NCI-H146 treated with DMSO at 0.1 percent for 48 hours (cell line): ENCODE data around the gene TTC22.

Experiments
- DNase-seq: peaks from one replicate; lab custom pipeline; 2025; ENCODE audit not compliant: unreplicated experiment; lab: John Stamatoyannopoulos, UW

Gene TTC22

DNA sequence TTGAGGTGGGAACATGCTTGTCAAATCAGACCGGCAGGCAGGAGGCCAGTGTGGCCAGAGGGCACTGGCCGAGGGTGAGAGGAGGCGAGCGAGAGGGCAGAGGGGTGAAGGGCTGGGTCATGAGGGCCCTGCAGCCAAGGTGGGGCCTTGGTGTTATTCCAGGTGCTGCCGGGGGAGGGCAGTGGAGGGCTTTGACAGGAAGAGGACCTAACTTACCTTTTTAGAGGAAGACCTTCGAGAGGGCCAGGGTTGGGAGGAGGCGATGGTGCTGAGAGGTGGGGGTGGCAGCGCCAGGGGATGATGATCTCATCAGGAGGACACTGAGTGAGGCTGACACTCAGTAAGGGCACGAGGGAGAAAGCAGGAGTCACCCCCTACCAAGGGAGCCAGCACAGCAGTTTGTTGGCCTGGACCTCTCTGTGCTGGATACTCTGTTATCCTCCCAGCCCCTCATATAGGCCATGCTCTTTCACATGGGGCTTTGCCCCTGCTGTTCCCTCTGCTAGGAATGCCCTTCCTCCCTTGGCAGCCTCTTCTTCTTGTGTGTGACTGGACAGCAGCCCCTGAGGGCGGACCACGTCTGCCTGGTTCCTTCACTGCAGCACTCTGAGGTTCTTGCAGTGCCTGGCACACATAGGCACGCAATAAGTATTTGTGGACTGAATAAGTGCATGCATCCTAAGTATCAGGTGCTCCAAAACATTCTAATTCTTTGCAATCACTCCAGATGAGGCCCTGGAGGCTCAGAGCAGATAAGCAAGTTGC lies 7.5 kb upstream of the TTC22 start:
- DNase-seq = no peak

DNA sequence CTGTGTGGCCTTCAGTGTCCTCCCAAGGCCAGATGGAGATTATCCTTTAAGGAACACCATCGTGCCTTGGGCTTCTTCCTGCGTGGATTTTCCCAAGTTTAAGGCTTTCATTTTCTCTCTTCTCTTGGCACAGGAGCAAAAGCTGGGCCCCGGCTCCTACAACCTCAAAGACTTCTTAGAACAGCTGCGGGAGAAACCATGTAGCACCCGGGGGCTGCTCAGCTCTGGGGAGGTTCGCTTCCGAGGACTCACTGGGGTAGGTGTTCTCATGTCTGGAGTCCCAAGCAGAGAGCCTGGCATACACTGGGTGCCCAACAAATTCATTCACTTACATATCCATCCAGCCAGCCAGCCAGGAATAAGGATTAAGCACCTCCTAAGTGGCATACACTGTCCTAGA lies 6.6 kb upstream of the TTC22 start:
- no peak for DNase-seq

DNA sequence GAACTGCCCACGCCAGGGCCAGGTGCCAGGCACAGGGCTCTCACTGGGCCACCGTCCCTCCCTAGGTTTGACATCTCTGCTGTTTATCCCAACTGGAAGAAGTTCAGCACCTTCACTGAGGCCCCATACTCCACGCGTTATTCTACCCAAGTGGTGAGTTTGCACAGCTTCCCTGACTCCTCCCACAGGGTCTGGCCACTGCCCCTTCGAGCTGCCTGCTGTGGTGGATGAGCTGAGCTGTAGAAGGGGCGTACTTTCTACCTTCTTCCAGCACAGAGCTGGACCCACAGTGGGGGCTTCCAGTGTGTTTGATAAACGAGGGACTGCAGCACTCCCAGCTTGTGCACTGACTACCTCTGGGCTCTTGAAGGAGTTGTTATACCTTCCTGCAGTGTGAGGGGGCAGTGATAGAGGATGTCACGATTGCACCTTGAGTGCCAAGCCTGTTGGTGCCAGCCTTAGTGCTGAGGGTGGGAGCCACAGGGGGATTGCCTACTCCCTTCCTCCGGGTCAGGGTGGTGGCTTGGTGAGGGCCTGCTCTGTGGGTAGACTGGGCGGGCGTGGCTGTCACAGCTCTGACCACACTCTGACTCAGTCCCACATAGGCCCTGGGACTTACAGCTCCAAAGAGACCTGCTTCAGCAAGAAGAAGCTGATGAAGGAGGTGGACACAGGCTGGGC lies 5.9 kb upstream of the TTC22 start:
- DNase-seq = no peak

DNA sequence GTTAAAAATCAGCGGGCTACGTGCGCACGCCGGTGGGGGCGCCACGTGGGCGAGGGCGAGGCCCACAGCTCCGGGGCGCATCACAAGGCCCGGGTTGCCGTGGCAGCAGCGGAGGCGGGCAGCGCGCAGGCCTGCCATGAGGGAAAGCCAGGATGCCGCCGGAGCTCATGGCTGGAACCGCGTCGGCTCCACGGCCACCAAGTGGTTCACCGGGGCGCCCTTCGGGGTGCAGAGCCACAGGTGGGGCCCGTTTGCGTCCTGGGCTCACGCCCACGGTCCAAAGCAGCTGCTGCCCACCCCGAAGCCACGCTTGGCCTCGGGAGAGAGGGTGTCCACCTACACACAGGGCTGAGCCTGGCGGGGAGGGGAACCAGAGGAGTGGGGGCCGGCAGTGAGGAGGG lies 4.9 kb upstream of the TTC22 start:
- no peak for DNase-seq

DNA sequence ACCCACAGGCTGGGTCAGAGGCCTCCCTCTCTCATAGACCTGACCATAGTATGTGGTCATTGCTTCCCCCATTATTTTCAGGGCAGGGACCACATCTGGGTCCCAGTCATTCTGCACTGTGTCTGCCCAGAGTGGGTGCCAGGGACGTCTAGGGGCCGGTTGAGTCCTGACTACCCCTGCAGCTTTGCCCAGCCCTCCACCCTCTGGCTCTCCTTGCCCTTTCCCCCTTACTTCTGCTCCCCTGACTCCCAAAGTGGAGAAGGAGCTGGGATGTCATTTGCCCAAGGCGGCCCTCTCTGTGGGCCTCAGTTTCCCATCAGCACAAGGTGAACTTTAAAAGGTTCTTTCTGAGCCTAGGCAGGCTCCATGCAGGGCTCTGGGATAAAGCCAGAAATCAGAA lies 4.3 kb upstream of the TTC22 start:
- no peak for DNase-seq

DNA sequence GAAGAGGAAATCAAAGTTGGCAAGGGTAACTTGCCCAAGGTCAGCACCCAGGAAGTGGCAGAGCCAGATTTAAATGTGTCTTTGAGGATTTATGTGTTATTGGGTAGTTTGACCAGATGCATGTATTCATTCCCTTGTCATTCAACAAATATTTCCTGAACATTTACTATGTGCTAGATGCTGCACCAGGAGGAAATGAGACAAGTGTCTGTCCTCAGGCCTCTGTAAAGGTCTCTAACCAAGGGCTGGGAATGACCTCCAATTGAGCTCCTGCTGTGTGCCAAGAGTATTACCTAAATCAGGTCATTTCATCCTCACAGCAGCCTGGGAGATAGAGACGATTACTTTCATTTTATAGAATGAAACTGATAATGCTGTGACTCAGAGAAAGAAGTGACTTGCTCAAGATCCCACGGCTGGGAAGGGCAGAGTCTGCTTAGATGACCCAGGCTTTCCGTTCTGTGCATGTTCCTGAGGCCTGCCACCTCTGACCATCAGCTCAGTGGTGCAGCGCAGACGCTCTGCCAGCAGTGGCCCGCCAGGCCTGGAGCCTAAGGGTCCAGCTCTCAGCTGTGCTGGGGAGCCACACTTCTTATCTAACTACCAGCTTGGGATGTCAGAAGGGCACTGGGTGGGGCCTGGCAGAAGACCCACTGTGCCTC lies 3.5 kb upstream of the TTC22 start:
- no peak for DNase-seq

DNA sequence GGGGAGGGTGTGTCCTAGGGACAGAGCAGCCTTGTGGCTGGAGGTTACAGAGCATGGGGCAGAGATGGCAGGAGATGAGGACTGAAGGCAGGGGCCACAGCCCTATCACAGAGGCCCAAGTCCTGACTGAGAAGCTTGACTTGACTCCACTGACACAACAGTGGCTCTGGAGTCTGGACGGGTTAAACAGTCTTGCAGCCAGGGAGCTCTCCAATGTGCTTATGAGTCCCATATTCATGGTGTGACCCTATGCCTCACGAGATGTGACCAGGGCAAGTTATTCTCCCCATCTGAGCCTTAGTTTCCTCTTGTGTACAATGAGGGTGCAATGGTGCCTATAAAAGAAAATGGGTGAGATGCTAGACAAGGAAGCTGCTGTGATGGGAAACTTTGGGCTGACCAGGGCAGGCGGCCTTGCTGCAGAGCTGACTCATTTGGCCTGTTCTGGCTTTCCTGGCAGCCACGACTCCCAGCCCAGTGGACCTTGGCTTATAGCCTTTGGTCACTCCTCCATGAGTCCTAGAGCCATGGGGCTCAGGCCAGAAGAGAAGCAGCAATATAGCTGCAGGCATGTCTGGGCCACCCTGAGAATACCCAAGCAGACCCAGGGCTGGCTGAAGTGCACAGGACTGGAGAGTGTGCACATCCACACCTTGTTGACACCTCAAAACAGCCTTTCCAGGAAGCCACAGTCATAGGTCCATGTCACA lies 2.8 kb upstream of the TTC22 start:
- DNase-seq = no peak

DNA sequence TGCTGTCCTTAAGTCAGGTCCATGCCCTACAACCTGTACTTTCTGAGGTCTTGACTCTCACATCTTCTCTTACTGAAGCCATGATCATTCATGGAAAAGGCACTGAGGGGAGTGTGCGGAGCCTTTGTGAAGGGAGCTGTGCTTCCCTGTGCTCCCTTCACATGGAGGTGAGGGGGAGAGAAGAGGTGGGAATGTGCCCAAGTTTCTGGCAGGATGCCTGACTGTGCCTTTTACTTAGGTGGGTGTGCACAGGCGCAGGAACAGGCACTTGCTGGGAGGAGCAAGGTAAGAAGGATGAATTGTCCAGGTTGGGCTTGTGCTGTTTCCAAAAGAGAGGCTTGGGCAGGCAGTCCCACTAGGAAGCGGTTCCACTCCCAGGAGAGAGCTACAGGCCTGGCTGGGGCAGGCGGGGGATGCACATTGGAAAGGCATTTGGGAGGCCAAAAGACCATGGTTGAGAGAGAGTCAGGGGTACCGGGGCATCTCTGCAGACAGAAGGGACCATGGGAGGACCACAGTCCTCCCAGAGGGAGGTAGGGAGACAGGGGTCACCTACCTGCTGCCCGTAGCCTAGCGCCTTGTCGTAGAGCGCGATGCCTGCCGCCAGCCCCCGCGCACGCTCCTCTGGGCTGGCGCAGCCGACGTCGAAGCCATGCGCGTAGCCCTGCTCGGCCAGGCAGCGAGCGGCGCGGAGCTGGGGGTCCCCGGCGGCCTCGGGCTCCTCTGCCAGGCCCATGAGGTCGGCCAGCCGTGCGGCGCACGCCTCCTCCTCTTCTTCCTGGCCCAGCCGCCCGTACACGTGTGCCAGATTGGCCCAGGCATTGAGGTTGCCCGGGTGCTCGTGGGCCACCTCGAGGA lies 853 bp downstream of the TTC22 start:
- DNase-seq = no peak

DNA sequence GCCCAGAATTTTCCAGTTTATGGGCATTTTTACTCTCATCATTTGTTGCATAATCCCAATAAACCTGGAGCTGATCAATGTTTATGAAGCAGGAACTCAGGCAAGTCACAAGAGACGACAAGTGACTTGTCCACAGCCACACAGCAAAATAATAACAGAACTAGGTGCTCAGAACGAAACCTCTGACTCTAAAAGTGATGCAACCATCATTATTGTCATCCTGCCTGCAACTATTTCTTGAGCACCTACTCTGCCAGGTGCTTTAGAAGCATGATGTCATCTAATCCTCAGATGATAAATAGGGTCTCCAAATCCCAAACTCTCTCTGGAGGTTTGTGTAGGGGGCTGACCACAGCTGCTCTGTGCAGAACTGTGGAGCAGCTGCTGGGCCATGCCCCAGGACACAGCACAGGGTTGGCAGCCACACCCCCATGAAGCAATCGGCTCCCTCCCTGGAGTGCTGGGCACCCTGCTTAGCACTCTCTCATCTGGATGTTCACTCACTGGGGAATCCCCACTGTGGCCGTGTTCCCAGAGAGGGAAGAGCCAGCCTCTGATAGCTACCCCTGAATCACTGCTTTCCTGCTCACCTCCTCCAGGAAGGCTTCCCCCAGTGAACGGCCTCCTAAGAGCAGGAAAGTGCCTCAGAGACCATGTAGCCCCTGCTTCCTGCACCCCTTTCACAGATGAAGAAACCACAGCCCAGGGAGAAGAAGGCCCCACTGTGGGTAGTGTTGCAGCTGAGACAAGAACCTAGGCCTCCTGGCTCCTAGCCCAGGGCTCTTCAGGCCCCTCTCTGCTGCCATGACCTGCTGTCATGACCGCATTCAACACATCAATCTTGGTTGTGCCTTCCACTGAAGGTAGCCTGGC lies 2.1 kb downstream of the TTC22 start:
- DNase-seq = no peak

DNA sequence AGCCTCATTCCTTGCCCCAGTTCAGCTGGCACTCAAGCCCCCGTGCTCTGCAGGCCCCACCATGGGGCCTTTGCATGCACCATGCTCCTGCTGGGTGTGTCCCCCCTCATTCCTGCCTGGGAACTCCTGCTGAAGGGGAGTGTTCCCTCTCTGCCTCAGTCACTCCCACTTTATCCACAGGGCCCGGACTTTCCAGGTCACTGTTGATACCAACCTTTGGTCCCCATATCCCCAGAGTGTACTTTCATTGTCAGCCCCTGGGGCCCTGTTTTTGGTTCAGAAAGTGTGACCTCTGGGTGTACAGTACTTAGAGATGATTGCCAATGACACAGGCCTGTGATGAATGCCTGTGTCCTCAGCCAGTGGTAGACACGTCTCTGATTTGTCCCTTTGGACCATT lies 2.9 kb downstream of the TTC22 start:
- no peak for DNase-seq

DNA sequence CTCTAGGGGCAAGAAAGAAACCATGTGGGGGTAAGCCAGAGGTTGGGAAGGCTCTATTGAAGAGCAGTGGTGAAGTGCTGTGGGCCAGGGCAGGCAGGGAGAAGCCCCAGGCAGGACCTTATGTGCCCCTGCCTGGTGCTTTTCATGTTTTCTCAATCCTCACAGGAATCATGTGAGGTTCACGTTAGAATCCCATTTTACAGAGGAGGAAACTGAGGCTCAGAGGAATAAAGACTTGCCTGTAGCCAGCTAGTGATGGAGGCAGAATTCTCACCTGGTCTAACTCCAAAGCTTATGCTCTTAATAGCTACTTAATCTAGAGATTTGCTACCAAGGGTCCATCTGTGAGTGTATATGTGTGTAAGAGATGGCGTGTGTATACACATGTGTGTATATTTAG lies 4.2 kb downstream of the TTC22 start:
- no peak for DNase-seq

DNA sequence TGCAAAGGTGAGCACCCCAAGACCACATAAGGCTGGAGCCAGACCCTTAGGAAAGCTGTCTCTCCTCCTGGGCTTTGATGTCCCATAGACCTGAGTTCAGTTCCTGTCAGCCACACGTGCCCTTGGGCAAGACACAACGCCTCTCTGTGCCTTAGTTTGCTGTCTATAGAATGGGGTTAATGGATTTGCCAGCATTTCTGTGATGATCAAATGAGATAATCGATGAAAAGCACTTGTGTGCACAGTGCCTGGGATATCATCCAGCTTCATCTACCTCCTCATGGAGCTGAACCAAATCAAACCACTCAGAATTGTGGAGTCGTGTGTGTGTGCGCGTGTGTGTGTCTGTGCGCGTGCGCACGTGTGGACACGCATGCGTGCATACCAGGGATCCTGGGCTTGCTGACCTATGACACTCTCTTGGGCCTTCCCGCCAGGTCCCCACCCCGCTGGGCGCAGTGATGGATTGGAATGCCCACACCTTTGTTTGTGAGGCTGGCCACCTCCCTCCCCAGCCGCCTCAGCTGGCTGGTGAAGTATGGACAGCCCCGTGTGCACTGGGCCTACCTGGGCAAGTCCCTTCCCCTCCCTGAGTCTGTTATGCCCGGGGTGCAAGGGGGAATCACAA lies 5.2 kb downstream of the TTC22 start:
- no peak for DNase-seq

DNA sequence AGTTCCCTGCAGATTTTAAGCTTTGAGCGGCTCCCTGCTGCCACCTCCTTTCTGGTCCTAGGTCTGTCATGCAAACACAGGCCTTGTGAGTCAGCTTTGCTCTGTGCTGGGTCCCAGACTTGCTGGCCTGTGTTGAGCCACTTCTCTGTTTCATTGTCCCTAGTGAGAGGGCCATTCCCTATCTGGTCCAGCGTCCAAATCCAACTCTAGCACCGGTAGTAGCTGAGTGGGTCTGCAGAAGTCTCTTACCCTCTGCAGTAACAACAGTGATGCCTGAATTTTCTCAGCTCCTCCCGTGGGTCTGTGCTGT lies 5.8 kb downstream of the TTC22 start:
- no peak for DNase-seq

DNA sequence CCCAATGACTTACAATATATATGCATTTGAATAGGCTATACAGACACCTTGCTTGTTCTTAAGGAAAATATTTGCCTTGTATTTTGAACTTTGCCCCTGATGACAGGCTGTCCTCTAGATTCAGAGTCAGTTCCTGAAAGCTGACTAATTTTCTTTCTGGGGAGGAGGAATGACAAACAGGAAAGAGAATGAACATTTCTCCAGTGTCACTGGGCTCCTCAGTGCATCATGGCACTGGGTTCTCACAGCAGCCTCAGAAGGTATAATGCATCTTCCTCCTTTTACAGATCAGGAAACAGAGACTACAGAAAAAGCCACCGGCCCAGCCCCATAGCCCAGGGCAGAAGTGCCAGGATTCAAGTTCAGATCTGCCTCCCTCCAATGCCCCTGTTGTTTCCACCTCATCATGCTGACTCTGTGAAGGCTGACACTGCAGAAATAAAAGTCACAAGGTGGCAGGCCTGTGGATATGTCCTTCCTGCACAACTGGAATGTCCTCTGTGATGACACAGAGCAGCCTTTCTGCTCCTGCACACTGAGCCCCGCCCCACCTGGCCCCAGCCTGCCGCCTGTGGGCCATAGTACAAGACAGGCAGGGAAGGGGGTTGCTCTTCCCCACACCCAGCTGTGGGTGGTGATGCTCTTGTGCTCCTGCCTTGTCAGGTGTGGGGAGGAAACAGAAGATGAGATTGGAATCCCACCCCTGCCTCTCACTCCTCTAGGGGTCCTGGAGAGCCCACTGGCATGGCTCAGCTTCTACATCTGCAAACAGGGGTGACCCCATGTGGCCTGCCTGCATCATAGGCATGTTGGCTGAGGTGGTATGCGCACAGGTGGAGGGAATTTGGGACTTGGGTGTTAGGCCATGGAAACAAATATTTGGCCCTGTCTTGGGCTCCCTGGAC lies 6.4 kb downstream of the TTC22 start:
- no peak for DNase-seq

DNA sequence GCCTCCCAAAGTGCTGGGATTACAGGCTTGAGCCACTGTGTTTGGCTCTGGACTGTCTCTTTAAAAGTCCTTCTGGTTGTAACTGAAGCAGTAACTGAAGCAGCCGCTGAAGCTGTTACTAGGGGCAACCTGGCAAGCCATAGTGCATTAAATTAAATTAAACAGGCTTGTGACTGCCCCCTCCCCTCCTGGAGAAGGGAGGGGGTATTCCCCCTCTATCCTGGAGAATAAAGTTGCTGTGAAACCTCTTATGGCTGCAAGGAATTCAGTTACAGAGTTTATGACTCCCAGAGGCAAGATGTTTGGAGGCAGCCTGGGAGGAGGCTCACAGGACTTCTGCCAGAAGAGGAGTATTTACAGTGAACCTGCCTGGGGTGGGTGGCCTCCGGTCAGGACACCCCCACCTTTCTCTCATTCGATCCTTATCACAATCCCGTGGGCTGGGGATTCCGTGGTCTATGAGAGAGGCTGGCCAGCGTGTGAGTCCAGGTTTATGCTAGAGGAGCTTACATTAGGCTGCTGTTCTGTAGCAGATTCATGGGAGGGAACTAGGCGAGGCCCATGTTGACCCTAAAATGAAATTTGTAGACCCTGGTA lies 8.3 kb downstream of the TTC22 start:
- DNase-seq = no peak

DNA sequence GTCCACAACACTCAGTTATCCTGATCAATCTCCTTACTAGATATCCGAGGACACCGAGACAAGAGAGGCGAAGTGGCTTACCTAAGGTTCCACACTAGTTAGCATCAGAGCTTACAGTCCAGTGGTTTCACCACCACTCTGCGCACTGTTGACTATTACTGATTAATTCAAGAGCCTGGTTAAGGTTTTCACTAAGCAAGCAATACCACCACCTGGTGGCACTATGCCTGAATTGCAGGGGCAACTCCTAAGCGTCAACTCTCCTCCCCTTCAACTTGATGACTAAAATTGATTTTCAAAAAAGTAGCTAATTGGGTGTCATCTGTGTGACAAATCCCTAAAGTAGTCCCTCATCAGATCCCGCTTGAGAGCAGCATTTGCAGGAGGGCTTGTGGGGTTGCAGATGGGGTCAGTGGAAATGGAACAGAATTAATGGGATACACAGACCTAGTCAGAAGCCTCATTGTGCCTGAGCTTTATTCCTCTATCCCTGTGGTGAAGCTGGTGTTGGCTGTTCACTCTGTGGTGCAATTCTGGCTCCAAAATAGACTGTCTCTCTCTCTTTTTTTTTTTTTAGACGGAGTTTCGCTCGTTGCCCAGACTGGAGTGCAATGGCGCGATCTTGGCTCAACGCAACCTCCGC lies 9.1 kb downstream of the TTC22 start:
- peak; percentile 16 for DNase-seq

DNA sequence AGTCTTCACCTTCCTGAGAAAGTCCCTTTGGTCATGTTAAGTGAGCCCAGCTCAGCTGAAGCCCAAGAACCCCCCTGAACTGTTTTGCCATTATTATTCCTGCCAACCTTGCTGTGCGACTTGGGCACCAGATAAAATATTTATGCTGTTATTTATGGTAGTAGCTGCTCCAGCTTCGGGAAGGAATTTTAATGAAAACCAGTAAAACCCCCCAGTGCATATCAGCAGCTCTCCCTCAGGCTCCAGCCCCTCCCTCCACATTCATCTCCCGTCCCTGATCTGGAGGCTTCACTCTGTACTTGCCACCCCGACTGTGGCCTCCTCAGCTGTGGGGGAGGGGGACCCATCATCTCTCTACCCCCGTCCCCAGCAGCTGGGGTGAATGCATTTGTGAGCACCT lies 12.7 kb downstream of the TTC22 start:
- DNase-seq = no peak

DNA sequence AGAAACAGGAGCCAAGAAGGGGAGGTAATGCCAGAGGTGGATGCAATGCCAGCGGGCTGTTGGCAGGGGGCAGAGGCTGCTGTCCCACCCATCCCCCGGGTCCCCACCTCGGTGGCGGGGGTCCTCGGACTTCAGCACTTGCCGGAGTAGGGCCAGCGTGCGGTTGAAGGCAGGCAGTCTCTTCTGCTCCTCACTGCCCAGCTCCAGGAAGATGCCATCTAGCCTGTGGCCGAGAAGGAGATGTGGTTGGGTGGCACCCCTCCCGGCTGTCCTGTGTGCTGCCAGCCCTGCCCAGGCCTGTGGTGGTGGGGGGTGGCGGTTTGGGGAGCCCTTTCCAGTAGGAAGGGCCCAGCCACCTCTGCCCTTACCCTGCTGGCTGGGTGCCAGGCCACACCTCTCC lies 13.5 kb downstream of the TTC22 start:
- DNase-seq = no peak
